ENCODE data around the gene S100PBP. TPM values are rescaled to one million over a fixed set of nuclear protein-coding genes. Genes with fewer than 3 reads are reported as not detected.

S100PBP gene
- total and polyA plus RNA-seq, 2 donors (not counting 1 experiment from before 2014, with no cell fraction given), result 36.3 to 41.8 TPM

- Histone ChIP-seq H3K9ac (ENCODE audit: insufficient read depth, low read length) (no peak overlapping the region), H3K4me3 (replicated peaks in 1 of 4; ENCODE audit: control extremely low read depth in 1 of 4, insufficient read depth in 1 of 4, low read depth in 3 of 4, low read length in 4 of 4) (no peak overlapping the region), H3K27ac (ENCODE audit: insufficient read depth, low read length) (no peak overlapping the region), H3K4me1 (ENCODE audit: control insufficient read depth, extremely low read depth, insufficient read depth, low read length) (no peaks in the 10 kb centered on the region), H4K20me1 (ENCODE audit: control insufficient read depth, extremely low read depth, insufficient read depth, low read length) (no peaks in the 10 kb centered on the region), H3K4me2 (ENCODE audit: extremely low read depth, insufficient read depth, low read length) (no peak overlapping the region), H3K36me3 (ENCODE audit: control insufficient read depth, insufficient read depth, low read length) (no peaks in the 10 kb centered on the region), H3K27me3 (ENCODE audit: control insufficient read depth, insufficient read depth, low read length) (peaks cover 12% of the 10 kb centered on the region), H2AFZ (ENCODE audit: low read length) (no peak overlapping the region), H3K9me3 (ENCODE audit: control insufficient read depth, insufficient read depth, low read depth, low read length) (no peaks in the 10 kb centered on the region), H3K79me2 (ENCODE audit: control insufficient read depth, insufficient read depth, low read length) (no peaks in the 10 kb centered on the region)
- DNase-seq (ENCODE audit: low read depth in 2 of 2), result no peak
- no peak for TF ChIP-seq EZH2 (IDR thresholded peaks at IDR 0.05; ENCODE audit: low read length, missing control alignments)
- no peak for TF ChIP-seq CTCF (conservative IDR thresholded peaks at IDR 0.05 in 1 of 2, IDR thresholded peaks at IDR 0.05 in 1 of 2; ENCODE audit: low read depth in 1 of 2, low read length in 2 of 2)
Measured at GRCh38 chr1:32874860-32875752, 57.7 kb downstream of the S100PBP start.

DNA sequence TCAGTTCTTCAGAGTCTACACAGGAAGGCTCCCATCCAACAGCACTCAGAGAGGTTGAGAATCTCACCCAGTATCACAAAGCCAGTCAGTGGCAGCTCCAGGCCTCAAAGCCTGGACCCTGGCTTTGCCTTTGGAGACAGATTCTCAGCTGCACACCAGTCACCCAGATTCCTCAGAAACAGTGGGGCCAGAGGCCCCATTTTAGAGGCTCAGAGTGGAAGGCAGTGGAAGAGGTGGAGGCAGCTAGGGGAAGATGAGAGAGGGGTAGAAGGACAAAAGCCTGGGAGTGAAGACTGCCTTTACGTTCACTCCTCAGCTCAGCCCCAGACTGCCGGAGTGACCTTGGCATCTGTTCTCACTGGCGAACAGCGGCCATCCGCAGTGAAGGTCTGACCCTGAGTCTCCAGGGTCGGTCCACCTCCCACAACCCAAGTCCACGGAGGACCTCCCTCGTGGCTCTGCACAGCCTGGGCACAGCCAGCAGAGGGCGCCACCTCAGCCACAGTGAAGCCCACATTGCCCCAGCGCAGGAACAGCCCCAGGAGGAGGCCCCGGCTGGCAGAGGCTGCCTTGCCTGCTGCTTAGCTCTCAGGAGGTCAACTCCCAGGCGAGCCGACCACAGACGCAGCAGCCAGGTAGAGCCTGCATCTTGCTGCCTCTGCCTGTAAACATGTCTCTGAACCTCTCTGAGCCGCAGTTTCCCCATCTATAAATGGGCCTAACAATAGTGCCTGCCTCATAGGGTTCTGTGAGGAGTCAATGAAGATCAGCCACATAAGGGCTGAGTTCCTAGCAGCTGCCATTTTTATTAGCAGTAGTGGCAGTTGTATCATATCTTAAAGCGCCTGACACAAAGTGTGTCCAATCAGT lies 59.1 kb downstream of the S100PBP start:
- Histone ChIP-seq H3K36me3 (ENCODE audit: control insufficient read depth, insufficient read depth, low read length) (no peaks in the 10 kb centered on the region), H4K20me1 (ENCODE audit: control insufficient read depth, extremely low read depth, insufficient read depth, low read length) (no peaks in the 10 kb centered on the region), H3K4me1 (ENCODE audit: control insufficient read depth, extremely low read depth, insufficient read depth, low read length) (no peaks in the 10 kb centered on the region), H3K4me3 (replicated peaks in 1 of 4; ENCODE audit: control extremely low read depth in 1 of 4, insufficient read depth in 1 of 4, low read depth in 3 of 4, low read length in 4 of 4) (no peak overlapping the region), H3K4me2 (ENCODE audit: extremely low read depth, insufficient read depth, low read length) (no peak overlapping the region), H3K9ac (ENCODE audit: insufficient read depth, low read length) (no peak overlapping the region), H3K79me2 (ENCODE audit: control insufficient read depth, insufficient read depth, low read length) (no peaks in the 10 kb centered on the region), H3K27me3 (ENCODE audit: control insufficient read depth, insufficient read depth, low read length) (peaks cover 5% of the 10 kb centered on the region), H3K27ac (ENCODE audit: insufficient read depth, low read length) (no peak overlapping the region), H3K9me3 (ENCODE audit: control insufficient read depth, insufficient read depth, low read depth, low read length) (no peaks in the 10 kb centered on the region), H2AFZ (ENCODE audit: low read length) (no peak overlapping the region)
- DNase-seq (ENCODE audit: low read depth in 2 of 2), result peak in 1 of 2 donors; percentile 37
- TF ChIP-seq CTCF (conservative IDR thresholded peaks at IDR 0.05 in 1 of 2, IDR thresholded peaks at IDR 0.05 in 1 of 2; ENCODE audit: low read depth in 1 of 2, low read length in 2 of 2) (peak; percentile 67 to 84), EZH2 (IDR thresholded peaks at IDR 0.05; ENCODE audit: low read length, missing control alignments) (no peak)
